ENCODE measurements around the gene ARHGAP6. TPM values are rescaled to one million over a fixed set of nuclear protein-coding genes. Genes with fewer than 3 reads are reported as not detected.
A peak's percentile ranks its signal among the peaks of the same experiment; 100 is the strongest.

ARHGAP6 gene
- total RNA-seq, 4 donors from 2014 or later = 49.2 to 63.8 (median 51.5) TPM

DNA sequence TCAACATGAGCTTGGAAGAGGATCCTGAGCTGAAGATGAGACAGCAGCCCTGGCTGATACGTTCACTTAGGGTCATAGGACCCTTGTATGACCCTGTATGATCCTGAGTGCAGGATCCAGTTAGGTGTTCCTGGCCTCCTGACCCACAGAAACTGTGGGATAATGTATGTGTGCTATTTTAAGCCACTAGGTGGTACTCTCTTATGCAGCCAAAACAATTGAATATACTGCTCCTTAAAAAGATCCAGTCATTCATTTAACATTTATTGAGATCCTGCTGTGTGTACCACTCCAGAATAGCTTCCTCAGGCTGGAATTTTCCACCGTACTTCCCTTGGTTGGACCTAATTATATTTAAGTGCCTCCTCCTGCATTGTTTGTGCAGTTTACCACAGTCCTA is 205.4 kb downstream of the ARHGAP6 start:
- no peak for DNase-seq
- Histone ChIP-seq H3K4me3 (replicated peaks in 1 of 3) (no peak overlapping the region), H3K9me3 (no peaks in the 10 kb centered on the region), H3K27me3 (no peaks in the 10 kb centered on the region), H3K27ac (no peak overlapping the region), H3K36me3 (no peaks in the 10 kb centered on the region), H3K4me1 (peaks cover 6 to 30% of the 10 kb centered on the region in 2 donors)
- intact Hi-C loops (cut with DNase I) = no loop called here
- 70 to 94% methylated on average over 2 of the region's 2 CpGs for whole genome bisulfite sequencing, 2 donors
- no peak for TF ChIP-seq POLR2A (IDR thresholded peaks at IDR 0.05)
- TF ChIP-seq, protein P1, sequence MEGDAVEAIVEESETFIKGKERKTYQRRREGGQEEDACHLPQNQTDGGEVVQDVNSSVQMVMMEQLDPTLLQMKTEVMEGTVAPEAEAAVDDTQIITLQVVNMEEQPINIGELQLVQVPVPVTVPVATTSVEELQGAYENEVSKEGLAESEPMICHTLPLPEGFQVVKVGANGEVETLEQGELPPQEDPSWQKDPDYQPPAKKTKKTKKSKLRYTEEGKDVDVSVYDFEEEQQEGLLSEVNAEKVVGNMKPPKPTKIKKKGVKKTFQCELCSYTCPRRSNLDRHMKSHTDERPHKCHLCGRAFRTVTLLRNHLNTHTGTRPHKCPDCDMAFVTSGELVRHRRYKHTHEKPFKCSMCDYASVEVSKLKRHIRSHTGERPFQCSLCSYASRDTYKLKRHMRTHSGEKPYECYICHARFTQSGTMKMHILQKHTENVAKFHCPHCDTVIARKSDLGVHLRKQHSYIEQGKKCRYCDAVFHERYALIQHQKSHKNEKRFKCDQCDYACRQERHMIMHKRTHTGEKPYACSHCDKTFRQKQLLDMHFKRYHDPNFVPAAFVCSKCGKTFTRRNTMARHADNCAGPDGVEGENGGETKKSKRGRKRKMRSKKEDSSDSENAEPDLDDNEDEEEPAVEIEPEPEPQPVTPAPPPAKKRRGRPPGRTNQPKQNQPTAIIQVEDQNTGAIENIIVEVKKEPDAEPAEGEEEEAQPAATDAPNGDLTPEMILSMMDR (IDR thresholded peaks at IDR 0.05) = no peak

DNA sequence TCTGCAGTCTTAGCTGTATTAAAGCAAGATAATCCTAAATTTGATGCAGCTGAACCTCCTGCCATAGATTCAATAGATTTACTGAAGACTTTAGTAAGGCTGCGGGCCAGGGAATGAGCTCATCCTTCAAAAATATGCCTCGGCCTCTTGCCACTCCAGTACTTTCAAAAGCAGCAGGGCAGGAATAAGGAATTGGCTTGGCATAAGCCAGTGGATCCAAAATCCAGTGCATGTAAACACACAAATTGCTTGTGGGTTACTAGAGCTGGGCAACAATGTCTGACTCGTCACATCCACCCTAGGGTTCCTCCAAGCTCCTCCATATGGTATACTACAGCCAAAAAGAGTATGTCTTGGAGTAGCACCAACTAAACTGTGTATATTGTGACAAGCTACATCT is 207.6 kb downstream of the ARHGAP6 start:
- TF ChIP-seq, protein P1 (IDR thresholded peaks at IDR 0.05) = no peak
- TF ChIP-seq POLR2A (IDR thresholded peaks at IDR 0.05) = no peak
- Histone ChIP-seq H3K4me3 (replicated peaks in 1 of 3) (no peak overlapping the region), H3K27me3 (no peaks in the 10 kb centered on the region), H3K27ac (peak overlapping the region; percentile 32 to 65 (median 60)), H3K9me3 (no peaks in the 10 kb centered on the region), H3K4me1 (peaks cover 6 to 20% of the 10 kb centered on the region in 2 donors), H3K36me3 (no peaks in the 10 kb centered on the region)
- intact Hi-C loops (cut with DNase I) = no loop called here
- peak; percentile 59 to 70 for DNase-seq
- WGBS, 2 donors = 26 to 51% methylated on average over 3 of the region's 3 CpGs

DNA sequence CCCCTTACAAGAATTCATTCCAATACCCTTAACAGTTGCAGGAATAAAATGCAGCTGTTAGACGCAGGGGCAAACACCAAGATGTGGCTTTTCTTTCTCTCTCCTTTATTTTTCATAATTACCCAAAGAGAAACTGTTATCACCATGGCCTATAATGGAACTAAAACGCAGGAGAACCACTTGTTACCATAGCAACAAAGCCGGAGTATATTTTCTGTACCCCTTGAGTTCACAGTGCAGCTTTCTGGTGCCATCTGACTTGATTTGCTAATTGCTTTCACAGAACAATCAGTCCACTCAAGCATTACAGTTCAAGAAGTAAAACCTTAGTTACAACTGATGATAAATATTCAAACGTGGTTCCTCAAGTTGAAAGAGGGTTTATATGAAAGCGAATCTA is 214.6 kb downstream of the ARHGAP6 start:
- Histone ChIP-seq H3K9me3 (no peaks in the 10 kb centered on the region), H3K4me1 (peaks cover 0 to 9% of the 10 kb centered on the region in 2 donors), H3K27me3 (no peaks in the 10 kb centered on the region), H3K36me3 (no peaks in the 10 kb centered on the region), H3K4me3 (replicated peaks in 1 of 3) (no peak overlapping the region), H3K27ac (no peak overlapping the region)
- TF ChIP-seq, protein P1 (IDR thresholded peaks at IDR 0.05) = no peak
- no peak for TF ChIP-seq POLR2A (IDR thresholded peaks at IDR 0.05)
- no peak for DNase-seq
- intact Hi-C loops (cut with DNase I) = no loop called here
- WGBS, 2 donors = 54 to 61% methylated on average over 5 of the region's 5 CpGs

DNA sequence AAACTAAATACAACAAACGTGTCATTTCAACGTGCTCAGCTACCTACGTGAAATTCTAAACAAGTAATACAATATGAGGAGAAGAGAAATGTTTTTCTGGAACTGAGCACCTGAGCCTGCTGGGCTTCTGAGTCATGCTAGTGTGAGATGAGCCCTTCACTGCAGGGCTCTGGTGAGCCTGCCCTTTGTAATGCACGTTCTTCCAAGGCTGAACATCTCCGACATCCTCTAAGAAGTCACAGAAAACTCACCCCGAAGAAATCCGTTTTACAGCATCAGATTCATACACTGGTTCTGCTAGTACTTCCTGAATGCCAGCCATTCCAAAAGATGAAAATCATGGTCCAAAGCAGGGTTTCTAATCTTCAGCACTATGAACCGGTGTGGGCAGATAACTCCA is 215.4 kb downstream of the ARHGAP6 start:
- H3K4me1 ChIP-seq = peaks cover 0 to 9% of the 10 kb centered on the region in 2 donors
- no peaks in the 10 kb centered on the region for H3K9me3 ChIP-seq
- no peak for DNase-seq
- no peak overlapping the region for H3K4me3 ChIP-seq (replicated peaks in 1 of 3)
- no peaks in the 10 kb centered on the region for H3K27me3 ChIP-seq
- intact Hi-C loops (cut with DNase I) = no loop called here
- no peak overlapping the region for H3K27ac ChIP-seq
- 84 to 89% methylated on average over 8 of the region's 8 CpGs for WGBS, 2 donors
- TF ChIP-seq, protein P1 (IDR thresholded peaks at IDR 0.05) = no peak
- TF ChIP-seq POLR2A (IDR thresholded peaks at IDR 0.05) = no peak
- no peaks in the 10 kb centered on the region for H3K36me3 ChIP-seq

DNA sequence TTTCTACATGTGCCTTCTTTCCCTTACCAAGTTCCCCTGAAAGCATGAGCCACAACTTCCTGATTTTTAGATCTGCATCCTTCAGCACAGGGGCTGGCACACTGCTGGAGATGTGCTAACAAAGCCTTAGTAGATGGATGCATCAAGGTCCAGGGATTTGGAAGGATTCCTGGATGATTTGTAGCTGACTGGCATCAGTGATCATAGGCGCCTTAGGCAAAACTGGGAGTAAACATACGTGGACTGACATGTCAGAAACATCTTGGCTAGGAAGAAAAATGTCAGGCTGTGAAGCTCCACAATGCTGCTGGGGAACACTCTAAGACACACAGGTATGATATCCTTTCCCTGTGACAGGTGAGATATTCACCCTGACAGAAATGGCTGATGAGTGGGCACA is 216.1 kb downstream of the ARHGAP6 start:
- H3K9me3 ChIP-seq = no peaks in the 10 kb centered on the region
- no peak overlapping the region for H3K27ac ChIP-seq
- no peaks in the 10 kb centered on the region for H3K36me3 ChIP-seq
- no peak overlapping the region for H3K4me3 ChIP-seq (replicated peaks in 1 of 3)
- H3K4me1 ChIP-seq = peaks cover 0 to 9% of the 10 kb centered on the region in 2 donors
- intact Hi-C loops (cut with DNase I) = no loop called here
- no peak for DNase-seq
- 87 to 100% methylated on average over 2 of the region's 2 CpGs for WGBS, 2 donors
- no peaks in the 10 kb centered on the region for H3K27me3 ChIP-seq
- no peak for TF ChIP-seq POLR2A (IDR thresholded peaks at IDR 0.05)
- TF ChIP-seq, protein P1 (IDR thresholded peaks at IDR 0.05) = no peak

All from thyroid gland (tissue), 4 donors.